GM21786 (cell line): ENCODE data around the gene MGAM2.

Source experiments
- ATAC-seq: cut with Tn5 transposase; IDR thresholded peaks from one replicate; pipeline ENCODE4 v1.9.1; 2021; ENCODE audit not compliant: unreplicated experiment

The MGAM2 gene

GRCh38 chr7:142263598-142264380 lies 152.3 kb downstream of the MGAM2 start:
- ATAC-seq = no peak
